NB4 (cell line): Measurements from ENCODE around the gene POLR3H.

Experiments used
- CTCF ChIP-seq: IDR thresholded peaks from one replicate; pipeline ENCODE4 v1.5.1; 2012; ENCODE audit warnings: low read depth, low read length
- MAX ChIP-seq: IDR thresholded peaks from 2 replicates; pipeline ENCODE4 v1.6.1; 2011; ENCODE audit warnings: low read depth, low read length
- MYC ChIP-seq: IDR thresholded peaks from 2 replicates; pipeline ENCODE4 v1.6.1; 2011; ENCODE audit warnings: low read depth, low read length
- POLR2A ChIP-seq: IDR thresholded peaks from 2 replicates; pipeline ENCODE4 v1.6.1; 2011; ENCODE audit warnings: mild to moderate bottlenecking; ENCODE audit not compliant: insufficient read length; ENCODE audit errors: extremely low read depth

GRCh38 chr22:41539146-41540005 is 4.9 kb downstream of the POLR3H start:
- no peak for TF ChIP-seq CTCF
- no peak for TF ChIP-seq MYC
- TF ChIP-seq POLR2A: no peak
- no peak for TF ChIP-seq MAX
